Measurements from ENCODE around the gene AHCTF1. TPM values are rescaled to one million over a fixed set of nuclear protein-coding genes. Genes with fewer than 3 reads are reported as not detected.

Gene AHCTF1
- total and polyA plus RNA-seq, 9 of the 15 experiments (the other 6 are each of a cell fraction or from before 2014, with no cell fraction given), result 9.4 to 102 (median 47.6) TPM

- no peak for TF ChIP-seq PML (IDR thresholded peaks at IDR 0.05; ENCODE audit: low read length)
- no peak for TF ChIP-seq SIRT6 (IDR thresholded peaks at IDR 0.05; ENCODE audit: low read depth, low read length)
- TF ChIP-seq CXXC5 (CRISPR knock-in tag; IDR thresholded peaks at IDR 0.05), result no peak
- TF ChIP-seq MAFK (IDR thresholded peaks at IDR 0.05; ENCODE audit: low read length), result no peak
- TF ChIP-seq ZBTB9 (CRISPR knock-in tag; IDR thresholded peaks at IDR 0.05), result no peak
- no peak for TF ChIP-seq PHB2 (IDR thresholded peaks at IDR 0.05; ENCODE audit: low read depth)
- no peak for TF ChIP-seq CHD7 (IDR thresholded peaks at IDR 0.05; ENCODE audit: low read depth, low read length)
- no peak for TF ChIP-seq ZNF224 (CRISPR knock-in tag; IDR thresholded peaks at IDR 0.05)
These were observed 131.4 kb downstream of the AHCTF1 start (continued) for GRCh38 chr1:246800356-246800755.

All from K562 (cell line).